Uterus (tissue), 2 donors: ENCODE measurements around the gene ELF2.
A peak's percentile ranks its signal among the peaks of the same experiment; 100 is the strongest.

ENCODE experiments used
- POLR2A ChIP-seq, 2 donors: fragments of 450-650 bp; IDR thresholded peaks; one replicate each; pipeline ENCODE4 v1.6.1; 2016; ENCODE audit warnings: antibody characterized with exemption in 2 of 2, mild to moderate bottlenecking in 1 of 2, moderate library complexity in 1 of 2
- TF ChIP-seq, protein P1 (sequence below), 4 experiments: fragments of 200-600 bp in 2 of 4; fragments of 450-650 bp in 2 of 4; sonication (generic) in 2 of 4; IDR thresholded peaks; one replicate each; pipeline ENCODE4 v1.5.1; 2016 to 2019; ENCODE audit warnings: antibody characterized with exemption in 4 of 4, mild to moderate bottlenecking in 2 of 4, moderate library complexity in 1 of 4

GRCh38 chr4:139082750-139083606 lies 94.0 kb downstream of the ELF2 start:
- TF ChIP-seq, protein P1, sequence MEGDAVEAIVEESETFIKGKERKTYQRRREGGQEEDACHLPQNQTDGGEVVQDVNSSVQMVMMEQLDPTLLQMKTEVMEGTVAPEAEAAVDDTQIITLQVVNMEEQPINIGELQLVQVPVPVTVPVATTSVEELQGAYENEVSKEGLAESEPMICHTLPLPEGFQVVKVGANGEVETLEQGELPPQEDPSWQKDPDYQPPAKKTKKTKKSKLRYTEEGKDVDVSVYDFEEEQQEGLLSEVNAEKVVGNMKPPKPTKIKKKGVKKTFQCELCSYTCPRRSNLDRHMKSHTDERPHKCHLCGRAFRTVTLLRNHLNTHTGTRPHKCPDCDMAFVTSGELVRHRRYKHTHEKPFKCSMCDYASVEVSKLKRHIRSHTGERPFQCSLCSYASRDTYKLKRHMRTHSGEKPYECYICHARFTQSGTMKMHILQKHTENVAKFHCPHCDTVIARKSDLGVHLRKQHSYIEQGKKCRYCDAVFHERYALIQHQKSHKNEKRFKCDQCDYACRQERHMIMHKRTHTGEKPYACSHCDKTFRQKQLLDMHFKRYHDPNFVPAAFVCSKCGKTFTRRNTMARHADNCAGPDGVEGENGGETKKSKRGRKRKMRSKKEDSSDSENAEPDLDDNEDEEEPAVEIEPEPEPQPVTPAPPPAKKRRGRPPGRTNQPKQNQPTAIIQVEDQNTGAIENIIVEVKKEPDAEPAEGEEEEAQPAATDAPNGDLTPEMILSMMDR (IDR thresholded peaks at IDR 0.05): no peak
- TF ChIP-seq POLR2A (IDR thresholded peaks at IDR 0.05): peak in 1 of 2 donors; percentile 46
